Panc1 (cell line): ENCODE results near the gene SCAANT1.

ENCODE experiments used
- POLR2AphosphoS5 ChIP-seq: IDR thresholded peaks from 2 replicates; pipeline ENCODE4 v1.6.1; 2012; ENCODE audit warnings: mild to moderate bottlenecking, low read depth, low read length, moderate library complexity
- REST ChIP-seq, 2 experiments: IDR thresholded peaks; 2 replicates each; pipeline ENCODE4 v1.6.1; 2011 to 2012; ENCODE audit warnings: low read depth in 2 of 2, control low read depth in 1 of 2, low read length in 1 of 2, mild to moderate bottlenecking in 1 of 2, moderate library complexity in 1 of 2; ENCODE audit not compliant: insufficient read depth in 1 of 2
- SIN3A ChIP-seq: IDR thresholded peaks from 2 replicates; pipeline ENCODE4 v1.6.1; 2012; ENCODE audit warnings: low read depth, mild to moderate bottlenecking, low read length, moderate library complexity, borderline replicate concordance; ENCODE audit not compliant: insufficient read depth
- TF ChIP-seq, protein P1 (sequence below): fragments of 450-650 bp; IDR thresholded peaks from 2 replicates; pipeline ENCODE4 v1.5.1; 2017; ENCODE audit warnings: mild to moderate bottlenecking

DNA sequence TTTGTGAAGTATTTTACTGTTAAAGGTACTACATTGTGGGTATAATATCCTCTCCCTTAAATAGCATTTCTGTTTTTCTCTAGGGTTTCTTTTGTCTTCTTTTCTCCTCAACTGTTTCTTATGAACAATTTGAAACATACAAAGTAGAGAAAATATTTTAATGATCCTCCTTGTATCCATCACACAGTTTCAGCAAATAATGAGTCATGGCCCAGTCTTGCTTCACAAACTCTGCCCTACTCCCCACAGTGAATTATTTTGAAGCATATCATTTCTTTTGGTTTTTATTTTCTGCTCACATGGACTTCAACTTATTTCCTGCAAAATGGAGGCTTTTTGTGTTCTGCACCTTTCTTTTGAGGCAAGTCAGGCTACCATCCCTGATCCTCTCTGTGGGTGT, 6.1 kb upstream of the SCAANT1 start:
- no peak for TF ChIP-seq POLR2AphosphoS5
- TF ChIP-seq, protein P1, sequence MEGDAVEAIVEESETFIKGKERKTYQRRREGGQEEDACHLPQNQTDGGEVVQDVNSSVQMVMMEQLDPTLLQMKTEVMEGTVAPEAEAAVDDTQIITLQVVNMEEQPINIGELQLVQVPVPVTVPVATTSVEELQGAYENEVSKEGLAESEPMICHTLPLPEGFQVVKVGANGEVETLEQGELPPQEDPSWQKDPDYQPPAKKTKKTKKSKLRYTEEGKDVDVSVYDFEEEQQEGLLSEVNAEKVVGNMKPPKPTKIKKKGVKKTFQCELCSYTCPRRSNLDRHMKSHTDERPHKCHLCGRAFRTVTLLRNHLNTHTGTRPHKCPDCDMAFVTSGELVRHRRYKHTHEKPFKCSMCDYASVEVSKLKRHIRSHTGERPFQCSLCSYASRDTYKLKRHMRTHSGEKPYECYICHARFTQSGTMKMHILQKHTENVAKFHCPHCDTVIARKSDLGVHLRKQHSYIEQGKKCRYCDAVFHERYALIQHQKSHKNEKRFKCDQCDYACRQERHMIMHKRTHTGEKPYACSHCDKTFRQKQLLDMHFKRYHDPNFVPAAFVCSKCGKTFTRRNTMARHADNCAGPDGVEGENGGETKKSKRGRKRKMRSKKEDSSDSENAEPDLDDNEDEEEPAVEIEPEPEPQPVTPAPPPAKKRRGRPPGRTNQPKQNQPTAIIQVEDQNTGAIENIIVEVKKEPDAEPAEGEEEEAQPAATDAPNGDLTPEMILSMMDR: no peak
- no peak for TF ChIP-seq REST (IDR thresholded peaks at IDR 0.05; ENCODE audit: insufficient read depth in 1 of 2, low read depth in 2 of 2, low read length in 1 of 2)
- no peak for TF ChIP-seq SIN3A
